HTR-8/SVneo (cell line): Measurements from ENCODE around the gene TMEM14C.
A peak's percentile ranks its signal among the peaks of the same experiment; 100 is the strongest.
"Not testable (repeated sequence)": the region's sequence is repeated elsewhere in the genome, so short reads cannot be mapped to it uniquely, and the experiment has no call there.

Experiments
- DNase-seq: peaks from one replicate; pipeline ENCODE4 v3.0.0; 2011; ENCODE audit warnings: low spot score, mixed read lengths; ENCODE audit not compliant: insufficient read length
- FAIRE-seq: peaks from 2 replicates; lab custom pipeline; 2011; peaks lifted over from hg19 to GRCh38; lab: Jason Lieb, UNC

Gene TMEM14C

GRCh38 chr6:10751757-10752156 is 28.9 kb downstream of the TMEM14C start:
- not testable (repeated sequence) for DNase-seq, FAIRE-seq

GRCh38 chr6:10756085-10756484 is 33.2 kb downstream of the TMEM14C start:
- DNase-seq (no peak), FAIRE-seq (no peak)

- DNase-seq, result peak; percentile 73
These were observed 36.5 kb downstream of the TMEM14C start for GRCh38 chr6:10759312-10759839.

GRCh38 chr6:10759884-10760329 is 37.0 kb downstream of the TMEM14C start:
- peak; percentile 34 for DNase-seq
- FAIRE-seq, result peak; percentile 4

More at GRCh38 chr6:10759312-10759839, 36.5 kb downstream of the TMEM14C start:
- peak; percentile 77 for FAIRE-seq

- no peak for FAIRE-seq
These were observed 40.1 kb downstream of the TMEM14C start for GRCh38 chr6:10763006-10763405.

GRCh38 chr6:10769419-10769818 is 46.5 kb downstream of the TMEM14C start:
- no peak for FAIRE-seq
- no peak for DNase-seq

More at GRCh38 chr6:10763006-10763405, 40.1 kb downstream of the TMEM14C start:
- DNase-seq, result no peak

GRCh38 chr6:10771371-10771894 is 48.6 kb downstream of the TMEM14C start:
- no peak for FAIRE-seq
- no peak for DNase-seq

- FAIRE-seq (no peak), DNase-seq (no peak)
These were observed 55.4 kb downstream of the TMEM14C start for GRCh38 chr6:10778230-10778629.

- no peak for FAIRE-seq
- no peak for DNase-seq
These were observed 56.2 kb downstream of the TMEM14C start for GRCh38 chr6:10779076-10779475.
